ENCODE measurements around the gene PGAM5.

GRCh38 chr12:132707241-132707640 lies 3.4 kb upstream of the PGAM5 start:
- TF ChIP-seq EZH2phosphoT487 (IDR thresholded peaks at IDR 0.05; ENCODE audit: insufficient read depth, low read depth) (no peak), EZH2 (IDR thresholded peaks at IDR 0.05; ENCODE audit: insufficient read depth, poor library complexity, severe bottlenecking) (no peak)
